ENCODE results near the gene NEK2.

The NEK2 gene

DNA sequence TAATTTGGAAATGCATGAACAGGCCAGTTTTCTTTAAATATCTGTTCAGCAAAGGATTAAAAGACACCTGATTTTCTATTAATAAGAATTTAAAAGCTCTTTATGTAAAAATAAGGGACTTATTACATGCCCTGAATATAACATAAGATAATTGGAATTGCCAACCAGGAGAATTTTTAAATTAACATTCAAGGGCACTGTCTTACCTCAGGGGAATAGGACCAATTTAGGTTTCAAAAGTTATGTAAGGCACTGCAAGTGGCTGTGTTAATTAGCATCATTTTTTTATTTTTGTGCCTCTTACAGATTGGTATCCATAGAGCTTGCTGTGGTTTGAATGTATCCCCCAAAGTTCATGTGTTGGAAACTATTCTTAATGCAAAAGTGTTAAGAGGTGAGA, 1.3 kb upstream of the NEK2 start:
- DNase-seq (ENCODE audit: low spot score) = no peak
- in situ Hi-C loops (cut with MboI; ENCODE audit: low pct_unique_long_range_greater_than_20kb, low sequenced_read_pairs, unreplicated experiment) = loop anchor here (25.0 kb wide), 1 partner anchor 686 kb away; no protein-coding TSS in a partner anchor
- TF ChIP-seq, protein P1, sequence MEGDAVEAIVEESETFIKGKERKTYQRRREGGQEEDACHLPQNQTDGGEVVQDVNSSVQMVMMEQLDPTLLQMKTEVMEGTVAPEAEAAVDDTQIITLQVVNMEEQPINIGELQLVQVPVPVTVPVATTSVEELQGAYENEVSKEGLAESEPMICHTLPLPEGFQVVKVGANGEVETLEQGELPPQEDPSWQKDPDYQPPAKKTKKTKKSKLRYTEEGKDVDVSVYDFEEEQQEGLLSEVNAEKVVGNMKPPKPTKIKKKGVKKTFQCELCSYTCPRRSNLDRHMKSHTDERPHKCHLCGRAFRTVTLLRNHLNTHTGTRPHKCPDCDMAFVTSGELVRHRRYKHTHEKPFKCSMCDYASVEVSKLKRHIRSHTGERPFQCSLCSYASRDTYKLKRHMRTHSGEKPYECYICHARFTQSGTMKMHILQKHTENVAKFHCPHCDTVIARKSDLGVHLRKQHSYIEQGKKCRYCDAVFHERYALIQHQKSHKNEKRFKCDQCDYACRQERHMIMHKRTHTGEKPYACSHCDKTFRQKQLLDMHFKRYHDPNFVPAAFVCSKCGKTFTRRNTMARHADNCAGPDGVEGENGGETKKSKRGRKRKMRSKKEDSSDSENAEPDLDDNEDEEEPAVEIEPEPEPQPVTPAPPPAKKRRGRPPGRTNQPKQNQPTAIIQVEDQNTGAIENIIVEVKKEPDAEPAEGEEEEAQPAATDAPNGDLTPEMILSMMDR (IDR thresholded peaks at IDR 0.05; ENCODE audit: extremely low read depth, insufficient read depth, missing control alignments) = no peak

DNA sequence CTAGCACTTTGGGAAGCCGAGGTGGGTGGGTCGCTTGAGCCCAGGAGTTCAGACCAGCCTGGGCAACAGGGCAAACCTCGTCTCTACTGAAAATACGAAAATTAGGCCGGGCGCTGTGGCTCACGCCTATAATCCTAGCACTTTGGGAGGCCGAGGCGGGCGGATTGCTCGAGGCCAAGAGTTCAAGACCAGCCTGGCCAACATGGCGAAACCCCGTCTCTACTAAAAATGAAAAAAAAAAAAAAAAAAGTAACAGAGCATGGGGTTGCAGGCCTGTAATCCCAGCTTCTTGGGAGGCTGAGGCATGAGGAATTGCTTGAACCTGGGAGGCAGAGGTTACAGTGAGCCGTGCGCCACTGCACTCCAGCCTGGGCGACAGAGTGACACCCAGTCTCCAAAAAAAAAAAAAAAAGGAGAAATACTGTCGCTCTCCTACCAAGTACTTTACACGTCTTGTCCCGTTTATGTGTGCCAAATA, 724 bp upstream of the NEK2 start:
- no peak for DNase-seq (ENCODE audit: low spot score)
- TF ChIP-seq, protein P1 (IDR thresholded peaks at IDR 0.05; ENCODE audit: extremely low read depth, insufficient read depth, missing control alignments) = no peak
- in situ Hi-C loops (cut with MboI; ENCODE audit: low pct_unique_long_range_greater_than_20kb, low sequenced_read_pairs, unreplicated experiment) = loop anchor here (25.0 kb wide), 1 partner anchor 686 kb away; no protein-coding TSS in a partner anchor

DNA sequence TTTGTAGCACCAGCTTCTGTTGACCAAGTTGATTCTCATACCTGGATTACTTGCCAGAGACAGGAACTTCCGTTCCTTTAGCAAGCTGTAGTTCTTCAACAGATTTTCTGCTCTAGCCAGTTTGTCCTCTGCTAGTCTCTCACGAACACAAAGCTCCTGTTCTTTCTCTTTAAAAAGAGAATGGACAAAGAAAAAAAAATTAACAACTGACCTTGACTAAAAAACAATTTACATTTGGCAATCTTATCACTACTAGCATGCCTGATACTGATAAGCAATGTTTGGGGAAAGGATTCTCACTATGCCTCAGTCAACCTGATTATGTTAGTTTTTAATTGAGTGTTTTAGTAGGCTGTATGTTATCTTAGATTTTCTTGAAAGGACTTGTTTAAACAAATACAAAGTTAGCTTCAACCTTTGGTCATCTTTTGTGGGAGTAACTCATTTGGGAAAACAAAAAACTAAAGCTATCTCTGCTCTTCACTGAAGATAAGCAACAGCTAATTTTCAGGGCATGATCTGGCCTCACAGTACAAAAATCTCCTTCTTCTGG, 8.3 kb downstream of the NEK2 start:
- in situ Hi-C loops (cut with MboI; ENCODE audit: low pct_unique_long_range_greater_than_20kb, low sequenced_read_pairs, unreplicated experiment) = loop anchor here (25.0 kb wide), 2 partner anchors 330 to 1080 kb away; partner anchors contain the start of gene TRAF5
- TF ChIP-seq, protein P1 (IDR thresholded peaks at IDR 0.05; ENCODE audit: extremely low read depth, insufficient read depth, missing control alignments) = no peak
- DNase-seq (ENCODE audit: low spot score) = no peak

DNA sequence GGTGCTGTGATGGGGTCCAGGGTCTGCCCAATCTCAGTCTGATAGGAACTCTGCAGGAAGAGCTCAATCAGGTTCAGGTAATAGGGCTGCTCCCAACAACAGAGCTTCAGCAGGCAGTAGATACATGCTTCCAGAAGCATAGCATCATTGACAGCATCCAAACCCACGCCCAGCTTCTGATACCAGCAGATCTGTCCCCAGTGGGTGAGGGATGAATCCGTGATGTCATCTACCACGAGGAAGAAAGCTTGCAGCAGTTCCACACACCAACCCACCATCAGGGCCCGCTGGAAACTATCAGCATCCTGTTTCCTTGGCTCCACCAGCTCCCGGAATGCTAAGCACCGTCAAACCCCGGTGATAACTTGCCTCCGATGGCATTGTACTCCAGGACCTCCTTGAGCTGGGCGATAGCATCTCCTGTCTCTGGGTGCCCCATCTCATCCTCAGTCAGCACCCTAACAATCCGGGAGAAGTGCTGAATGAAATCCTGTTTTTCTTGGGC, 14.7 kb downstream of the NEK2 start:
- DNase-seq (ENCODE audit: low spot score) = no peak
- in situ Hi-C loops (cut with MboI; ENCODE audit: low pct_unique_long_range_greater_than_20kb, low sequenced_read_pairs, unreplicated experiment) = loop anchor here (25.0 kb wide), 2 partner anchors 323 to 1073 kb away; partner anchors contain the start of gene TRAF5
- TF ChIP-seq, protein P1 (IDR thresholded peaks at IDR 0.05; ENCODE audit: extremely low read depth, insufficient read depth, missing control alignments) = no peak

DNA sequence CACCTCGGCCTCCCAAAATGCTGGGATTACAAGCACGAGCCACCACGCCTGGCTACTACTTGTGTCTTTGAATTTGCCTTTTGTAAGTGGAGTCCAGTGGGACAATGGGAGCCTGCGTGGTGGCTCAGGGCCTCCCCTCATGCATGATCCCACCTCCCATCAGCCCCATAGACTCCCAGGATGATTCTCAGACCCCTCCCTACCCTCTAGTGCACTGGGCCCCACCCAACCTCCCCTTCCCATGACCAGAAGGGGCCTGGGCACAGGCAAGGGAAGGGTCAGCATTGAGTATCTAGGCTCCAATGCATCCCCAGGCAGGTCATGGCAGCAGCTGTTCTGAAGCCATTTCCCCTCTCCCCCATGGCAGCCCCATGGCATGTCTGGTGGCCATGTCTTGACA, 18.7 kb downstream of the NEK2 start:
- in situ Hi-C loops (cut with MboI; ENCODE audit: low pct_unique_long_range_greater_than_20kb, low sequenced_read_pairs, unreplicated experiment) = loop anchor here (10.0 to 25.0 kb wide), 3 partner anchors 182 to 1069 kb away; partner anchors contain the start of gene TRAF5
- TF ChIP-seq, protein P1 (IDR thresholded peaks at IDR 0.05; ENCODE audit: extremely low read depth, insufficient read depth, missing control alignments) = no peak
- DNase-seq (ENCODE audit: low spot score) = no peak

DNA sequence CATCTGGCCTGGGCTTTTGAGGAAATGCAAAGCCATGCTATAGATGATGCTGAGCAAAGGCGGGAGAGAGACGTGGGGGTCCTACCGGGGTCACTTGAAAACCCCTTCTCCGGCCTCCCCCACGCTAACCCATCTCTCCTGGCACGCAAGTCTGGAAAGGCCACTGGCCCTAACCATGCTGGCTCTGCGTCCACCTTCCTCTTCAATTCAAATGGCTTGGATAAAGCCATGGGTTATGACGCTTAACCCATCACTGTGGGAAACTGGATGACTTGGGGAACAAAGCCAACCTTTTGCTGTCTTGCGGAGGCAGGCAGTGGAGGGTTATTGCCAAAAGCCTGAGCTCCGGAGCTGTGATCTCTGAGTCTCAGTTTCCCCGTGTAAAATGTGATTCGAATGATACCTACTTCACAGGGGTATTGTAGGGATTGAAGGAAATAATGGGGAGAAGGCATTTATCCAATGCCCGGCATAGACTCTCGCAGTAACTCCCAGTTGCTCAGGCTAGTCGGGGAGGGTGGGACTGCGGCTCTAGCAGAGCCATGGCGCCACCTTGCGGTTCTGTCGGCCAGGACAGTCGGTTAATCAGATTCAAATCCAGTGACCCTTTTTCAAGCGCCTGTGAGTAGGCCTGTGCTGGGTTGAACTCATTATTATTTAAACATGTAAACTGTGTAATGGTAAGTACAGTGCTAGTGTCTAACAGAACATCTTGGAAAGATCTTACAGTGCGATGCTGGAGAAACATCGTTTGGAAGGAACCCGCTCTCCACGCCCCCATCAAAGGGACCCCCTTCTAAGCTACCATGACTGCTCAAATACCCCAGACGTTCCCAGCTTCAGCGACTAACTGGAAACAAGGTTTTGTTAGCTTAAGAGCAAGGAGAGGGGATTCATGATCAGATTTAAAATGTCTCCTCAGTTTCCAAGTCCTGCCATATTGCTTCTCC, 20.3 kb downstream of the NEK2 start:
- DNase-seq (ENCODE audit: low spot score) = peak; percentile 74
- in situ Hi-C loops (cut with MboI; ENCODE audit: low pct_unique_long_range_greater_than_20kb, low sequenced_read_pairs, unreplicated experiment) = loop anchor here (10.0 to 25.0 kb wide), 3 partner anchors 180 to 1068 kb away; partner anchors contain the start of gene TRAF5
- TF ChIP-seq, protein P1 (IDR thresholded peaks at IDR 0.05; ENCODE audit: extremely low read depth, insufficient read depth, missing control alignments) = peak; percentile 95
